GM19397 (cell line): Measurements from ENCODE around the gene RHEBL1.

ENCODE experiments used
- ATAC-seq: cut with Tn5 transposase; IDR thresholded peaks from one replicate; pipeline ENCODE4 v1.9.1; 2021; ENCODE audit warnings: mild to moderate bottlenecking, moderate library complexity; ENCODE audit not compliant: unreplicated experiment

Gene RHEBL1

GRCh38 chr12:49055092-49055491 is 14.7 kb downstream of the RHEBL1 start:
- ATAC-seq, result no peak

GRCh38 chr12:49054524-49054923 is 15.3 kb downstream of the RHEBL1 start:
- no peak for ATAC-seq

GRCh38 chr12:49054096-49054495 is 15.7 kb downstream of the RHEBL1 start:
- no peak for ATAC-seq

GRCh38 chr12:49052451-49053208 is 17.1 kb downstream of the RHEBL1 start:
- no peak for ATAC-seq

- no peak for ATAC-seq
Observed at GRCh38 chr12:49051777-49052438, 17.9 kb downstream of the RHEBL1 start.

- no peak for ATAC-seq
Observed at GRCh38 chr12:49051373-49051764, 18.4 kb downstream of the RHEBL1 start.

GRCh38 chr12:49050507-49051372 is 19.0 kb downstream of the RHEBL1 start:
- no peak for ATAC-seq

GRCh38 chr12:49049566-49050224 is 20.1 kb downstream of the RHEBL1 start:
- ATAC-seq, result no peak

- no peak for ATAC-seq
Observed at GRCh38 chr12:49048953-49049352, 20.8 kb downstream of the RHEBL1 start.

GRCh38 chr12:49046129-49046895 is 23.5 kb downstream of the RHEBL1 start:
- ATAC-seq, result no peak

- ATAC-seq, result no peak
Observed at GRCh38 chr12:49044660-49045059, 25.1 kb downstream of the RHEBL1 start.

GRCh38 chr12:49043856-49044258 is 25.9 kb downstream of the RHEBL1 start:
- ATAC-seq, result no peak

- no peak for ATAC-seq
Observed at GRCh38 chr12:49043241-49043640, 26.5 kb downstream of the RHEBL1 start.

GRCh38 chr12:49041881-49042484 is 27.8 kb downstream of the RHEBL1 start:
- ATAC-seq, result no peak

- no peak for ATAC-seq
Observed at GRCh38 chr12:49041036-49041880, 28.5 kb downstream of the RHEBL1 start.

- no peak for ATAC-seq
Observed at GRCh38 chr12:49040364-49040855, 29.4 kb downstream of the RHEBL1 start.

GRCh38 chr12:49039421-49040363 is 30.1 kb downstream of the RHEBL1 start:
- no peak for ATAC-seq
